Activated CD8-positive, alpha-beta memory T cell treated with anti-CD3 and anti-CD28 coated beads for 1 hour (primary cell): ENCODE results near the gene KIFAP3.
"Not testable (repeated sequence)": the region's sequence is repeated elsewhere in the genome, so short reads cannot be mapped to it uniquely, and the experiment has no call there.

ENCODE experiments used
- DNase-seq, 2 donors: peaks; one replicate each; pipeline ENCODE4 v3.0.0-alpha.2; 2020; ENCODE audit warnings: low read depth in 1 of 2; ENCODE audit errors: extremely low read depth in 1 of 2

Gene KIFAP3

DNA sequence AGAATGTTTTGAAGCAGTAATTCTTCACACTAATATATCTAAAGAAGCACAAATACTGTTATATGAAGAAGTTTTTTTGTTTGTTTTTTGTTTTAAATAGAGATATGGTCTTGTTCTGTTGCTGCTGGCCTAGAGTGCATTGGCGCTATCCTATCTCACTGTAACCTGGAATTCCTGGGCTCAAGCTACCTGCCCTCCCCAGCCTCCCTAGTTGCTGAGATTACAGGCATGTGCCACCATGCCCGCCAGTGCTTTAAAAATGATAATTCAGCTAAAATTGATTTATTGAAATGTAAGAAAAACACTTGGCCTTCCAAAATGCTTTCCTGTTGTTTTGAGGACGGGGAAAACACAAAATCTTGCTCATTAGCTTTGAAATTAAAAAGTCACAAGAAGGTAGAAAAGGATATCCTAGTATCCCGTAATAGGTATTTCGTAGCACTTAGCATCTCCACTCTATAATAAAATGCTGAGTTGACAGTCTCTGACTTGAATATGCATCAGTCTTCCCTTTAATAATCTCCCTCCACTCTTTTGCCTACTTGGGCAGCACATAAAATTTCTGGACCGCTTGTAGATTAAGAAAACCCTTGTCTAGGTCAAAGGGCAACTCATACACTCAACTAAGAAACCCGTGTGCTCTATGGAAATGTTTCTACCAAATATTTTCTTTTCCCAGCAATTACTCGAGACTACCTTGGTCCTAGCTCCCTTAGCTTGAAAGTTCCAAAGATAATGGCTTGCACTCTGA lies 182.1 kb downstream of the KIFAP3 start:
- DNase-seq = no peak

DNA sequence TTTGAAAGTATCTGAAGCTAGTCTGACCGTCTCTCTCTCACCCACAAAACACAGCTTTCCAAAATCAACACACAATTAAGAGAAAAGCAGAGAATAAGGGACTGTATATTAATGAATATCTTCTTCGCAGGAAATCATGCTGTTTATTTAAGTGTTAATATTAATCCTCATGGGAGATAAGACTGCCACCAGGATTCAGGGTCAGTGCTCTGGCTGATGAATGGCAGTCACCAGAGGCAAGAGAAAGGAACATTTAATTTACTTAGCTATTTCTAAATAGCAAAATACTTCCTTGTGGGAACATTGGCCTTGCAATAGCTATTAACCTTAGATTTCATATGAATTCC lies 183.0 kb downstream of the KIFAP3 start:
- no peak for DNase-seq

DNA sequence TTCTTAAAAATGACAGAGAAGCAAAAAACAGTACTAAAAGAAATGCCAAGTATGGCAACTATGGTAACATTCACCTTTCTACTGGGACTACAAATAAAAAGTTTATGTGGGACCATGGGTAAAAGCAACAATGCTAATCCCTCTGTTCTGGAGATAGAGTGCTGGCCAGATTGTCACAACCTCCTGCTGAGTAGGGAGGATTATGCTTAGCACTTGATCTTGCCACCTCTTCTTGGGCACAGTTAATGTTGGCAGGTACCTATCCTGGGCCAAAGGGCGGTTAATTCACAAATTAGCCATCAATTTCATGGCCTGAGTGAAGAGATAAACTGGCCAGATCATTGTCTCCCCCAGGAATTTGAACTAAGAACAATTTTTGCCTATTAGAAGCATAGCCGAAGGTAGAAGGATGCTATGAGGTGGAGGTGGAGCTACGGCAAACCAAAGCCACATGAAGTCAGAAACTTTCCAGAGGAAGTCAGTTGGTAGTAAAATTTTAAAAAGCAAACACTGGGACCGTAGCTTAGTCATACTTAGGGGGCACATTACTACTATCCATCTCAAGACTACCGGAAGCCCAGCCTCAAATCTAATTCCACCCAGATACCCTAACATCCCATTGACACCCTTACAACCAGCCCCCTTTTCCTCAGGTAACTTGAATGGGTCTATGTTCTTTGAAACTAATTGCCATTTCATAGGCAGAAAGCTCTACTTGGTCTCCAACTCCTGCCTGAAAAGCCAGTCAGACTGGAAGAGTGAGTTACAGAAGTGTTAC lies 183.5 kb downstream of the KIFAP3 start:
- no peak for DNase-seq

DNA sequence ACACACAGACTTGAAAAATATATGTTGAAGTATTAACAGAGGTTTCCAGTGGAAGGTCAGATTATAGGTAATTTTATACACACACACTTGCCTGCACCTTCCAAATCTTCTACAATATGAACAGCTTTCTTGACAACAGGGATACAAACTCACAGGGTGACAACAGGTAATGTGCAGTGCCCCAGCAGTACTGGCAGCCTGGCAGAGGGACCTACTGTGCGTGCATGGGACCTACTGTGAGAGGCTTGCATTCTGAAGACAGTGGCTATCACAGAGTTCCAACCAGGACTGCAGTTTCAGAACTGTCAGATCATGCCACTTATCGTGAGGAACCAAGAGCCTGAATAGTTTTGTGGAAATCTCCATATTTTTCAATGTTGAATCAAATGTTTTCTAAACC lies 184.6 kb downstream of the KIFAP3 start:
- DNase-seq = no peak

DNA sequence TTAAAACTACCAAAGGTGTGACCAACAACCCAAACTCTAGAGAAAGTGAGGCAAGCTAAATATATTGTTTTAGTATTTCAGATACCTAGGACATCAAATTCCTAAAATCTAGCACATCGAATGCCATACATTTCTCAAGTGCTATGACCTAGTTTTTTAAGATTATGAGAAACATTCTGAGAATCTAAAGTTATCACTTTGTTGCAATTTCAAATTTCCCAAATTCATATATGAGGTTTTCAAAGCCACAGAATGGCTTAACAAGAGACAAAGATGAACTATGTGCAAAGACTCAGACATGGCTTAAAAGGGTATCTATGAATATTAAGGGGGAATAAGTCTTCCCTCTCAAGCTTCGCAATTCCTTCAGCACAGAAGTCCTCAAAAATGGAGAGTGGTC lies 187.6 kb downstream of the KIFAP3 start:
- DNase-seq = no peak

DNA sequence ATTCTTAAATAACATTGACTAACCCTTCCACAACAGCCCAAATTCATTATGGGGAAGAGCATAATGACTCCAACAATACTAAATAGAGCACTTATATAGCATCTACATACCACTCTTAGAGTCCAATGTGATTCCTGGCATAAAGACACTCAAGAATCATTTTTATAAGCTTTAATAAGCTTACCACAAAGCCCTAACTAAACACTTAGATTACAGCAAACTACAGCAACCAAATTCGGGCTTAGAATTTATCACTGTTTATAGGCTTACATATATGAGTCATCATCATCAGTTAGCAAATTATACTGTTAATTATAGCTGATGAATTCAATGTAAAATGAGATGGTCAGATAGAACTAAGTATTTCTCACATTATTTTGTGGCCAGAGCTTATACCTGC lies 188.1 kb downstream of the KIFAP3 start:
- DNase-seq = no peak

DNA sequence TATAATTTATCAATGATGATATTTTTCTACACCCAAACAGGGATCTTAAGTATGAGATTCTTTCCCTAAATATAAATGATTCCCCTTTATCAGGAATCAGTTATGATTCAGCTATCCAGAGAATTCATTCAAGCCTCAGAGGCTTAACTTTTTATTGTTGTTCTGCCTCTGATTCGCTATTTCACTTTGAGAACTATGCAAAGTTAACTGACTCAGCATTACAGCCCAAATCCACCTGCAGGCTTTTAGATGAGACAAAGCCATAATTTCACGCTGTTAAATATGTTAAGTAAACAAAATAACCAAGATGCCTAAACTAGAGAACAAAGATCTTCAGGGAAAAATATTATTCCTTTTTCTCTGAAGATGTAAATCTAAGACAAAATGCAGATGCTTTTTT lies 189.3 kb downstream of the KIFAP3 start:
- no peak for DNase-seq

DNA sequence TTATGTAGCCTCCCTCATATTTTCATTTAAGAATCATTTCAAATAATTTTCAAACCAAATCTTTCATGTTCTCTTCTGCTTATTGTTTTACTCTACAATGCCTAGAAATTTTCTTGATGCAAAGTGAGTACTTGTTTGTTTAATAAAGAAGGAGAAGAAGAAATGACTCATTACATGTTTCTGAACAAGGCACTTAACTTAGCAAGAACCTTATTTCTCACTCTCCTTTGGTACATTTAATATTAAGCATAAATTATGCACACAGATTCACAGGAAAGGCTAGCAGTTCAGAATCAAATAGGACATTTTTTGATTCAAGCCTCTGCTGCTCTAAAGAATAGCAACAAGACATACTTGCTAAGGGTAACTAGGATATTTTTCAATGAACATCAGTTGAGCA lies 189.9 kb downstream of the KIFAP3 start:
- no peak for DNase-seq

DNA sequence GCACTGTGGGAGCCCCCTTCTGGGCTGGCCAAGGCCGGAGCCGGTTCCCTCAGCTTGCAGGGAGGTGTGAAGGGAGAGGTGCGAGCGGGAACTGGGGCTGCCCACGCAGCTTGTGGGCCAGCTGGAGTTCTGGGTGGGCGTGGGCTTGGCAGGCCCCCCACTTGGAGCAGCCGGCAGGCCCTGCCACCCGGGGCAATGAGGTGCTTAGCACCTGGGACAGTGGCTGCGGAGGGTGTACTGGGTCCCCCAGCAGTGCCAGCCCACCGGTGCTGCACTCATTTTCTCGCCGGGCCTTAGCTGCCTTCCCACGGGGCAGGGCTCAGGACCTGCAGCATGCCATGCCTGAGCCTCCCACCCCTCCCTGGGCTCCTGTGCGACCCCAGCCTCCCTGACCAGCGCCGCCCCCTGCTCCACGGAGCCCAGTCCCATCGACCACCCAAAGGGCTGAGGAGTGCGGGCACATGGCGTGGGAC lies 192.4 kb downstream of the KIFAP3 start:
- no peak for DNase-seq

DNA sequence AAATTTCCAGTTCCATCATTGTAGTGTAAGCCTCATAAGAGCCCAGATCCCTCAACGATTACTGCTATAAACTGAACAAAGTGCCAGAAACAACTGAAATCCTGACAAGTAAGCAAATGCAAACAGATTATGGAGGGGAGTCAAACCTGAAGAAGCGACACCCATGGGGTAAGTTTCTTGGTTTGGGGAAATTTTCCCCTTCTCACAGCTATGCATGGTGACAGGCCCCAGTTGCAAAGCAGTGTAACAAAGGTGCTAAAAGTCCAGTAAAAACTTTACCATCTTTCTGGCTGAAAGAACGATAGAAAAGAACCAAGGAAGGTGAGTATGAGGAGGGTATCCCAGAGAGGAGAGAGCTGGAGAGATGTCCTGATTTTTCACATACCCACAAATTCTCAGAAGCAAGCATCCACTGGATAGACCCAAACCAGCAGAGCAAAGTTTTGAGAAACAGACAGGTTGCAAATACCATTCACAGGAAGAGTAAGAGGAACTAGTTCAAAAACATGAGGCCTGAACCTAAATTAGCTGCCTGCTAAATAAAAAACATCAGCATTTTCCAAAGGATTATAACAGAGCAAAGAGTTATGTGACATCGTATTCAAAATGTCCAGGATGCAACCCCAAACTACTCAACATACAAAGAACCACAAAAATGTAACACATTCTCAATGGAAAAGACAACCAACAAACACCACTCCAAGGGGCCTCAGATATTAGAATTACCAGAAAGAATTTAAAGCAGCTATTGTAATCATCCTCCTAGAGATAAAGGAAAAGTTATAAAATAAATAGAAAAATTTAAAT lies 195.3 kb downstream of the KIFAP3 start:
- DNase-seq = no peak

DNA sequence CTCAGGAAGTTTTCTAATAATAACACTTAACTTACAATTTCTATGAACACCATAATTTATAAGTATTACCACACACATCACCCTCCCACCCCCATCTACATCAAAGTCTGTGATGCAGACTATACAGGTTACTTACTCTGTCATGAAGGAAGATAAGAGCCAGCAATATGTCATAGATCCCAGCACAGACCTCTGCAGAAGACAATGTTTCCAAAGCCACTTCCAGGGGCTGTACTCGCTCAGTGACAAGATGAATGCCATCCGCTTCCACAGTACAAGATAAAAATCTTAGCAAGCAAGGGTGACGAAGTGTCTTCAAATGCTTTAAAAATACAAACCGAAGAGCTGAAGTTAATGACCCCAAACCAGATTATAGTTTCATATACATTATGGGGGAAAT lies 196.0 kb downstream of the KIFAP3 start:
- no peak for DNase-seq

DNA sequence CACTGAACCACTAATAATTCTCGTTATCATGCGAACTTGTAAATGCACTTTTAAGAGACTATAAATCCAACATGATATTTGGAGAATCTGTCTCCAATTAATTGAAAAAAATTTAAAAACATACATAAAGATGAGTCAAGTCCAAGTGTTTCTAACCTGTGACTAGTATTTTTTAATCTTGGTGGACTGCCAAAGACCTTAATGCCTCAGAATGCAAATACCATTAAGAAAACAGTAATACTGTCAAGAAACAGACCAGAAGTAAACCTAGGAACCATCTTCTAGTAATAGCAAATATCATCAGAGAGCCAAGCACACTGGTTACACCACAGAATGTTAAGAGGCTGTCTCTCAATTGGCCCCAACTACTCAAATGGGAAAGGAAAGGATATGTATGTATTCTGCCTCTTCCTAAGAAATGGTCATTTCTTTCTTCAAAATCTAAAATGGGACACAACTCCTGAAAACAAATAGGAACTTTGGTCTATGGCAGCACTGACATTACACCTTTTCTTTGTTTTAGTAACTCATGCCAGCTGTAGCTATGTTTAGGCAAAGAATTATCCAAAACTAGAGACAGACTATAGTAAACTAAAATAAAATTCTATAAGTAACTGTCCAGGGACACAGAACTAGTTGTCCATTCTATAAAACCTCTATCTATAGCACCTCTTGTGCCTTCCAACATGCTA lies 196.5 kb downstream of the KIFAP3 start:
- DNase-seq = no peak

DNA sequence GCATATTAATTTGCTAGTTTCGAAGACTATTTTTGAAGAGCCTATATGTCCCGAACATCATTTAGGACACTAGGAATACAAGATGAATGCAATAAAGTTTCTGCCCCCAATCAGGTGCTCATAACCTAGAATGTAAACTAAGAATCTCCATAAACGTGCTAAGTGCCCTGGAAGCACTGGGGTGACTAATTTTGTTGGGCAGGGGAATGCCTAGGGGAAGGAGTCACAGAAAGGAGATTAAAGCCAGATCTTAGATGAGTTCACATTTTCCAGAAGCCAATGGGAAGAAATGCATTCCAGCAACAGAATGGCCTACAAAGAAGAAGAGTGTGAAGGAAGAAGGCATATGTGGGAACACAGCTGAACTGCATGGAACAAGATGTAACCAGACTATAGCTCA lies 200.3 kb downstream of the KIFAP3 start:
- no peak for DNase-seq

DNA sequence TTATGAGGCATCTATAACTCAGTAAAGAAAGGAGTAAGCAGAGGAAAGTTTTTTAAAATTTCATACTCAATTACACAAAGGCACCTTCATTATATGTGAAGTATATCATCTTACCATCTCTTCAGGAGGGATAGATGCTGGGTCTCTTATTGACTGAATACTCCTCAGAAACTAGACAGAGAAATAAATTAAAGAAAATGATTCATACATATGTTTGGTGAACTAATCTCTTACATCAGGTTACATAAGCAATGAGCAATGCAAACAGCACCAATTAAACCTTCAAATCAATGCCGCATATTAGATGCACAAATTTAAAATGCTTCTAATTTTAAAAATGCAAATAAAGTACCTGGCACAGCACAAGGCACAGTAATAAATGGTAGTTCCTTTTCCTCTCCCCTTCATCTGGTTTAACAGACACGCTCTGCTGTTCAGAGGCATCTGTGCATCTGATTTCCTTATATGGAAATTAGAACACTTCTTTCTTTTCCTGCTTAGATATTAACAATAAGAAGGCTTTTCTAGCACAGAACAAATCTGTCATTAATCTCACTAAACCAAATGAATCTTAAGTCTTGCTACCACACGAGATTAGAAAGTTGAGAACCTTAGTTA lies 200.8 kb downstream of the KIFAP3 start:
- no peak for DNase-seq

DNA sequence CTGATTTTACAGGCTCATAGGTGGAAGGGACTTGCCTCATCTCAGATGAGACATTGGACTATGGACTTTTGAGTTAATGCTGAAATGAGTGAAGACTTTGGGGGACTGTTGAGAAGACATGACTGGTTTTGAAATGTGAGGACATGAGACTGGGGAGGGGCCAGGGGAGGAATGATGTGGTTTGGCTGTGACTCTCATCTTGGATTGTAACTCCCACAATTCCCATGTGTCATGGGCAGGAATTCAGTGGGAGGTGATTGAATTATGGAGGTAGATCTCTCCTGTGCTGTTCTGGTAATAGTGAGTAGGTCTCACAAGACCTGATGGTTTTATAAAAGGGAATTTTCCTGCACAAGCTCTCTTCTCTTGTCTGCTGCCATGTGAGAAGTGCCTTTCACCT lies 201.6 kb downstream of the KIFAP3 start:
- DNase-seq = no peak

DNA sequence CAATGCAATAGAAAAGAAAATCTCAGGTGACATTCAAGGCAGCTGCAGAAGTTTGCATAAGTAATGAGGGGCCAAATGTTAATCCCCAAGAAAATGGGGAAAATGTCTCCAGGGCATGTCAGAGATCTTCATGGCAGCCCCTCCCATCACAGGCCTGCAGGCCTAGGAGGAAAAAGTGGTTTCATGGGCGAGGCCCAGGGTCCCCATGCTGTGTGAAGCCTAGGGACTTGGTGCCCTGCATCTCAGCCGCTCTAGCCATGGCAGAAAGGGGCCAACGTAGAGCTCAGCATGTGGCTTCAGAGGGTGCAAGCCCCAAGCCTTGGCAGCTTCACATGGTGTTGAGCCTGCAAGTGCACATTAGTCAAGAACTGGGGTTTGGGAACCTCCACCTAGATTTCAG lies 202.5 kb downstream of the KIFAP3 start:
- not testable (repeated sequence) for DNase-seq
